HG02571 (cell line): ENCODE data around the gene ASXL3.

ENCODE experiments used
- ATAC-seq: cut with Tn5 transposase; IDR thresholded peaks from one replicate; pipeline ENCODE4 v1.9.1; 2021; ENCODE audit warnings: mild to moderate bottlenecking, moderate library complexity; ENCODE audit not compliant: unreplicated experiment

Gene ASXL3

GRCh38 chr18:33577685-33578517 lies at the start of gene ASXL3:
TSS of gene ASXL3 (plus strand) at chr18:33578219. CDS start at chr18:33578632, 413 bp downstream.
- no peak for ATAC-seq

- no peak for ATAC-seq
Measured at GRCh38 chr18:33532978-33533377, 45.0 kb upstream of the ASXL3 start.

DNA sequence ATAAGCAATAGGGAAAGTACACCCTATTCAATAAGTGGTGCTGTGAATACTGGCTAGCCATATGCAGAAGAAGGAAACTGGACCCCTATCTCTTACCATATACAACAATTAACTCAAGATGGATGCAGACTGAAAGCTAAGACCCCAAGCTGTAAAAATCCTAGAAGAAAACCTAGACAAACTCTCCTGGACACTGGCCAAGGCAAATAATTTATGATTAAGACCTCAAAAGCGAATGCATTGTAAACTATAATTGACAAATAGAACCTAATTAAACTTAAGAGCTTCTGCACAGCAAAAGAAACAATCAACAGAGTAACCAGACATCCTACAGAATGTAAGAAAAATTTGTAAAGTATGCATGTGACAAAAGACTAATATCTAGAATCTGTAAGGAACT lies 41.1 kb upstream of the ASXL3 start:
- ATAC-seq: no peak

DNA sequence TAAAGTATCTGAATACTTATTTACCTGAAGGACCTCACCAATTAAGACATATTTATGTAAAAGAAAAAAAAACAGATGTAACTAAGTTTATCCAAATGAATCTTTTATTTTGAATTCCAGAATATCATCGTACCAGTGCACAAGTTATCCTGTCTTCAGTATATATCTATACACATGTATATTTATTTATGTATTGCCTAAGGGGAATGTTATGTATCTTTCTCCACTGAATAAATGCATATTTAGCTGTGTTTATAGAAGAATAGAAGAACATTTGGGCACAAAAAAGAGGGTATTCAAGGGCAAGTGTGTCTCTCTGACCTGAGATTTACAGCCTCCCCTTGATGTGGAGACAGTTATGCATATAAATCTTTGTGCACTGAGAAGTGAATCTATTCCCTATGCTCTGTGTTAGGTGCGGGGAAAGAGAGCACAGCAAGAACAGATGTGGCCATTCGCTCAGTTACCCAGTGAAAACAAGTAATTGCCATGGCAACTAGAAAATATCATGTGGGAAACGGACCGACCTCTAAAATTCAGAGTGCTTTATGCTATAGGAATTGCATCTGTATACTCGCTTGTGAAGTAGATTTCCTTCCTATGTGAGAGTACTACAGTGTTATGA lies 39.5 kb upstream of the ASXL3 start:
- no peak for ATAC-seq

DNA sequence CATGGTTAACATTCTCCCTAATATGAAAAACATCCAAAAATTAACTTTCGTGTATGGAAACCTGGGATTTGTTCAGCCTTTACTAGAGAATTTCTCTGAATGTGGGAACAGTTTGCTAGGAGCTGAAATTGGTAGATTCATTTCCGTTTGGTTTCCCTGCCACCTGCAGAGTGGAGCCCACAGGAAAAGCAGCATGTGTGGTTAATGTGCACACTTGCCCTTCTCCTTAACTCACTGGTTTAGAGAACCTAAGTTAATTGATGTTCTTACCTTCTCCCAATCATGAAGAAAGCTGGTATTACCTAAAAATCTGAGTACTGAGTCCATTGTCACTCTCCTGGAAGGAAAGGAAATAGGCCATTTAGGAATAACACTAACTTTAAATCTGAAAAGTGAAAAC lies 37.6 kb upstream of the ASXL3 start:
- no peak for ATAC-seq

DNA sequence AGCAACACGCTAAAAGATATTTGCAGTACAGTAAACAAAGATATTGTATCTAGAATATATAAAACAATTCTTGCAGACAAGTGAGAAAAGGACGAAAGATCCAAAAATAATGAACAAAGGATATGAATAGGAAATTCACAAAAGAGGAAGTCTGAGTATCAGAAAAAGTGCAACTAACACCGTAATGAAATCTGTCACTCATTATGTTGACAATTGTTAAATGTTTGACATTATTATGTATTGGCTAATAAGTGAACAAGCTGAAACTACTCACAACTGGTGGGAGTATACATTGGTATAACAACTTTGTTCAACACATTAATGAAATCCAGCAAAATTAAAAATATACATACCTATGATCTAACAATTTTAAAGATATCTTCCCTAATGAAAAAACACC lies 36.7 kb upstream of the ASXL3 start:
- no peak for ATAC-seq

DNA sequence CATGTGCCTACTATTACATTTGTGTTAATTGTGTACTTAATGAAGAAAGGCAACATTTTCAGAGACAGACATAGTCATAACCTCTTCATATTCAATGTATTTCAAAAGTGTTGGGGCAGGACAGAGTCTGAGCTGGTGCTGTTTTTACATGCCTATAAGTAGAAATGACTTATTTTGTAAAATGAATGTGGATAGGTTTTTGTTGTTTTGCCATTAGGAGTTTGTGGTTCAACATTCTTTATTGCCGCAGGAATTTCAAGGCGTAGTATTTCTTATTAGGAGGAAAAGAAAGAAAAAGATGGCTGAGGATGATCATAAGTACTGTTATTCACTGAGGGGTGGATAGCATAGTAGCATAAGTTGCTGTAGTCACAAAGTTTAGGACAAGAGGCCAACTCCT lies 21.2 kb upstream of the ASXL3 start:
- no peak for ATAC-seq

- no peak for ATAC-seq
Measured at GRCh38 chr18:33557706-33558105, 20.3 kb upstream of the ASXL3 start.

- no peak for ATAC-seq
Measured at GRCh38 chr18:33558529-33558928, 19.5 kb upstream of the ASXL3 start.

DNA sequence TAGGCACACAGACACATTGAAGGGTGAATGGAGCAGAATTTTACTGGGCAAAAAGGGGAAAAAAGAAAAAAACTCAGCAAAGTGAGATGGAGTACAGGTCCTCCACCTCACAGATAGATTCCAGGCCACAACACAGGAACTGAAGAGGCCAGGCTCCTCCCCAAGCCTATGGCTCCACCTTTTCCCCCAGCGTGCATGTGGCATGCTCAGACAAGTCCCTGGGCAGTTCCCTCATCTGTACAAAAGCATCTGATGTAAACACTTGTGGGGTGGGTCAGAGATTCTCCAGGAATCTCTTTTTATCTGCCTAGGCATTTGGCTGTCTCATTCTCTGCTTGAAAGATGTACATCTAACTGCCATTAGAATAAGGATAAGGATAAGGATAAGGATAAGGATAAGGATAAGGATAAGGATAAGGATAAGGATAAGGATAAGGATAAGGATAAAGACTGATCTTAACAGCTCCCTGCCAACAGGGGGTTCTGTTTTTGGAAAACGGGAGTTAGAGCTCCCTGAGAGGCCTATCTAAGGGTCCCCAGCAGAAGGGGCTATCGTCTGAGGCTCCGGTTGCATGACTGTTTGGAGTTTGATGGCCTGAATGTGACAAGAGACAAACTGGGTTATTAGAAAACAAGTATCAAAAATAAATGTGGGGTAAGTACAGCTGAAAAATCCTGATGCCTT lies 17.2 kb upstream of the ASXL3 start:
- ATAC-seq: peak; percentile 66

DNA sequence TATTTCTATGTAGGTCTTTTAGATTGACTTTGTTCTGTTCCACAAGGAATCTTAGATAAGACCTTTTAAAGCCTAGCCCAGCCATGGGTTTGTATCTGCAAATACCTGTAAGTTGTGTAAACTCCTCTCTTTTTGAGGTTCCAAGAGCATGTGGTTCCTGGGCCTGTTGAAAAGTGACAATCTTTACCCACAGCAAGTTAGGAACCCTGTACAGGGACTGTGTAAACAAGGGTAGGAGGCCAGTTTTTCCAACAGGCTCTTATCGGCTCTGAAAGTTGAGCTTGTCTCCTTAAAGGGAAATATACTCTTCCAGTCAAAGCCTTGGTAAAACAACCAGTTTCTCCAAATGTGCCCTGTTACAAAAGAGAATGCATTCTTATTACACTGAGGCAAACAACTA lies 15.3 kb upstream of the ASXL3 start:
- no peak for ATAC-seq

DNA sequence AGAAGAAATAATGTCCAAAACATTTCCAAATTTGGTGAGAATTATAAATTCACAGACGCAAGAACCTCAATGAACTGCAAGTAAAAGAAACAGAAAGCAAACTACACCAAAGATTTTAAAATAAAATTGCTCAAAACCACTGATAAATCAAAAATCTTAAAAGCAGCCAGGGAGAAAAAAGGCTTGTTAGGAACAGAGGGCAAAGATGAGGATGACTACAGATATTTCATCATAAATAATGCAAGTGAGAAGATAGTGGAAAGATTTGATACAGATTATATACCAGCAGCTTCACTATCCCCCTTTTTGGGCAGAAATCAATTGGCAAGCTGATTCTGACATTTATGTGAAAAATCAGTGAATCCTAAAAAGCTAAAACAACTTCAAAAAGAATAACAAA lies 10.3 kb upstream of the ASXL3 start:
- no peak for ATAC-seq

GRCh38 chr18:33571998-33572787 lies 5.8 kb upstream of the ASXL3 start:
- ATAC-seq: no peak

DNA sequence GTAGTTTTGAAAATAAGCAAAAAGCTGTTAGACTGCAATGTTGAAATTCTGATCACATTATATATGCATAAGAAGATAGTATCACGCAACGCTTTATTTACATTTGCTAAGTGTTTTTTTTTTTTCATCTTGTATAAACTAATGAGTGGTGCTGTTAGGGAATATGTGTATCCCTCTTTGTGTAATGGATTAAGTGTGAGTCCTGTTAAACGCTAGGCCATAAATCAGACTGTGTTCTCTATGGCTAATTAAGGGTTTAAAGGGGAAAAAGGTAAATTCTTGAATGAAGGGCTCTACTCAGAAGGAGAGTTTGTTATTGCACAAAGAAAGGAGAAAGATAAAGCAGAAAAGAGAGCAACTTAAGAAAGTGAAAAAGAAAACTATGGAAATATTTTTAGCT lies 4.8 kb upstream of the ASXL3 start:
- no peak for ATAC-seq

DNA sequence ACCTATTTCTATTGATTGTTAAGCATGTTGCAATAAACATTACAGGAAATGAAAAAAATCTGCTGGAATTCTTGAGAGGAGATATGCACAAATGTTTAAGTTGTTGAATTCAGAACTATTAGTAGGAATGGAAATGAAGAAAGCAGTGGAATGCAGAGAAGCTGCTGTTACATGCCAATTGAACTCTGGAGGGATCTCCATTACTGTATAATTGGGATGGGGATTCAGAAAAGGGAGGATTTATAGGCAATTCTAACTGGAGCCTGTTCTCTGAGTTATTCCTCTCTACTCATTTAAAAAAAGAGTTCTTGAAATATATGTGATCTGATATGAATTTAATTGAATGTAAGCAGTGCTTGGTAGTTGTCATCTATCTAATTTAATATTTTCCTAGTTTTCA lies 2.6 kb upstream of the ASXL3 start:
- ATAC-seq: no peak

GRCh38 chr18:33576999-33577646 lies 896 bp upstream of the ASXL3 start:
- ATAC-seq: no peak

- ATAC-seq: no peak
Measured at GRCh38 chr18:33578518-33579348, 714 bp downstream of the ASXL3 start.

DNA sequence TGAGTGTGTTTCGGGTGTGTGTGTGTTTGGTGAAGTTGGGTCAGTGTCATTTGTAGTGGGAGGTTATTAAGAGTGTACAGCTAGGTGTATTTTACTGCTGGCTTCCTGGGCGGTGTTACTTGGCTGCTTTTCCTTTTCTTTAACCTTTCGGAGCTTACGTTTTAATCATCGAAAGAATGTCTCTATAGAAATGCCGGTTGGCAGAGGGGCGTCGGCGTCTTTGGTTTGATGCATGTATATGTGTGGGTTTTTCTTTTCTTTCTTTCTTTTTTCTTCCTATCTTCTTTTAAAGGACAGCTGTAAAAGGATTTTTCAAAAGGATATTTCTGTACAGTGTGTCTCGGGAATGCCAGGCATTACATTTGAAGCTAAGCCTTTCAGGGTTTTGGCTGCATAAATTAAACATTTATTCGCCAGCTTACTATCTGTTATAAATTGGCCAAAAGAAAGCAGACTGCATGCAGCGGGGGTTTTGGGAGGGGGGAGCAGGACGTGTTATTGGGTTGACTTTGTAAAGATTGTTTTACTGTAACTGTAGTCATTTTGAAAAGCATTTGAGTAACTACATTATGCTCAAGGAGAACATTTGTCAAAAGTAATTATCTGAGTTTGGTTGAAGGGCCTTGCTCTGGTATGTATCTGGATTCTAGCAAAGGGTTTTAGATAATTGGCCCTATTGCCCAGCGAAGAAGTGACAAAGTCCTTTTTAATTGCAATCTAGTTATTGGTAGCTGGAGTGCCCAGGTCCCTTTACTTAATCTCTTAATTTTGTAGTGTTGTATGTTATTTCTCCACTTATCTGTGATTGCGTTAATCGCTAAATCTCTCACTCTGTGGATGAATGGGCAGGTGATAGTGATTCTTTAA lies 1.6 kb downstream of the ASXL3 start:
- ATAC-seq: no peak

DNA sequence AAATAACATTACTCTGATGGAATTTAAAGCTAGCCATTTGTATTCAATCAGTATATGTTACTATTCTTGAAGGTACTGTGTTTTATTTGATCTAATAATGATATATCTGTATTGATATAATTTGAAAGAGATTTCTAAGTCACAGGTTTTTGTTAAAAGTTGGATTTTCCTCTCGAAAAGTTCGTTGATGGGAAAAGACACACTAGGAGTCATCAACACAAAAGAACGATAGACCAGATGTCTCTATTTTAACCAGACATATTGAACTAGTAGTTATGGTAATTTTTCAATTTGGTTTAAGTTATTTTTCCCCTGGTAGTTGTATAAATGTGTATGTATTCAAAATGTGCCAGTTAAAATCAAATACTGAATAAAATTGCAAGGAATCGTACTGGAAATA lies 2.5 kb downstream of the ASXL3 start:
- ATAC-seq: no peak
